ENCODE measurements around the gene UBE2J2. TPM values are rescaled to one million over a fixed set of nuclear protein-coding genes. Genes with fewer than 3 reads are reported as not detected.

Gene UBE2J2
- total and polyA plus RNA-seq, 4 donors = 21.0 to 30.4 (median 25.8) TPM

DNA sequence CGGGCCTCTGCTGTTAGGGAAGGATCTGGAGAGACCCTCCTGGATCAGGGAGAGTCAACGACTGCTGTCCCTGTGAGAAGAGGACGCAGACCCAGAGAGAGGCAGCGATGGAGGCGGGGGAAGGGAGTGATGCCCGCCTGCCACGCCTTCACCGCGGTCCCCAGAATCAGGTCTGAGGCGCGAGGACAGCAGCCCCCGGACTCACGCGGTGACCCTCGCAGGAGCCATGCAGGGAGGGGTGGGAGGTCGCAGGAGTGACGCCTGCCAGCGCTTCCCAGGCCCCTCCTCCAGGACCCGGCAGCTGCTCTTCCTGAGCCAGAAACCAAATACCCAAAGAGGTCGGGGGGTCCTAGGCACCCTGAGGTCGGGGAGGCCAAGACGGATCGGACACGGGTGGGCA is 53.5 kb downstream of the UBE2J2 start:
- Histone ChIP-seq H3K4me3 (ENCODE audit: low read depth in 1 of 3, low read length in 3 of 3) (no peak overlapping the region), H3K36me3 (ENCODE audit: control insufficient read depth in 4 of 4, insufficient read depth in 3 of 4, low read depth in 1 of 4, low read length in 3 of 4) (peaks cover 21 to 71% (median 37%) of the 10 kb centered on the region in 4 donors), H3K9me3 (ENCODE audit: control insufficient read depth in 4 of 4, low read length in 3 of 4) (no peaks in the 10 kb centered on the region), H3K9ac (ENCODE audit: low read depth in 1 of 2, low read length in 2 of 2) (no peak overlapping the region), H3K27me3 (ENCODE audit: control insufficient read depth in 4 of 4, insufficient read depth in 4 of 4, low read length in 3 of 4) (no peaks in the 10 kb centered on the region), H3K27ac (ENCODE audit: low read depth in 1 of 2, low read length in 2 of 2) (no peak overlapping the region), H3K4me1 (ENCODE audit: control insufficient read depth in 4 of 4, insufficient read depth in 4 of 4, low read length in 3 of 4) (peaks cover 0 to 2% (median 0%) of the 10 kb centered on the region in 4 donors)
- TF ChIP-seq TAF1 (conservative IDR thresholded peaks at IDR 0.05) = no peak
- TF ChIP-seq RXRA (IDR thresholded peaks at IDR 0.05) = no peak
- TF ChIP-seq HNF4G (IDR thresholded peaks at IDR 0.05) = no peak
- no peak for TF ChIP-seq FOXA2 (IDR thresholded peaks at IDR 0.05)
- TF ChIP-seq NR2F2 (IDR thresholded peaks at IDR 0.05) = no peak
- TF ChIP-seq, protein P1, sequence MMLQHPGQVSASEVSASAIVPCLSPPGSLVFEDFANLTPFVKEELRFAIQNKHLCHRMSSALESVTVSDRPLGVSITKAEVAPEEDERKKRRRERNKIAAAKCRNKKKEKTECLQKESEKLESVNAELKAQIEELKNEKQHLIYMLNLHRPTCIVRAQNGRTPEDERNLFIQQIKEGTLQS (IDR thresholded peaks at IDR 0.05) = no peak
- no peak for TF ChIP-seq YY1 (IDR thresholded peaks at IDR 0.05)
- TF ChIP-seq HNF4A (conservative IDR thresholded peaks at IDR 0.05) = no peak
- TF ChIP-seq, protein P2, sequence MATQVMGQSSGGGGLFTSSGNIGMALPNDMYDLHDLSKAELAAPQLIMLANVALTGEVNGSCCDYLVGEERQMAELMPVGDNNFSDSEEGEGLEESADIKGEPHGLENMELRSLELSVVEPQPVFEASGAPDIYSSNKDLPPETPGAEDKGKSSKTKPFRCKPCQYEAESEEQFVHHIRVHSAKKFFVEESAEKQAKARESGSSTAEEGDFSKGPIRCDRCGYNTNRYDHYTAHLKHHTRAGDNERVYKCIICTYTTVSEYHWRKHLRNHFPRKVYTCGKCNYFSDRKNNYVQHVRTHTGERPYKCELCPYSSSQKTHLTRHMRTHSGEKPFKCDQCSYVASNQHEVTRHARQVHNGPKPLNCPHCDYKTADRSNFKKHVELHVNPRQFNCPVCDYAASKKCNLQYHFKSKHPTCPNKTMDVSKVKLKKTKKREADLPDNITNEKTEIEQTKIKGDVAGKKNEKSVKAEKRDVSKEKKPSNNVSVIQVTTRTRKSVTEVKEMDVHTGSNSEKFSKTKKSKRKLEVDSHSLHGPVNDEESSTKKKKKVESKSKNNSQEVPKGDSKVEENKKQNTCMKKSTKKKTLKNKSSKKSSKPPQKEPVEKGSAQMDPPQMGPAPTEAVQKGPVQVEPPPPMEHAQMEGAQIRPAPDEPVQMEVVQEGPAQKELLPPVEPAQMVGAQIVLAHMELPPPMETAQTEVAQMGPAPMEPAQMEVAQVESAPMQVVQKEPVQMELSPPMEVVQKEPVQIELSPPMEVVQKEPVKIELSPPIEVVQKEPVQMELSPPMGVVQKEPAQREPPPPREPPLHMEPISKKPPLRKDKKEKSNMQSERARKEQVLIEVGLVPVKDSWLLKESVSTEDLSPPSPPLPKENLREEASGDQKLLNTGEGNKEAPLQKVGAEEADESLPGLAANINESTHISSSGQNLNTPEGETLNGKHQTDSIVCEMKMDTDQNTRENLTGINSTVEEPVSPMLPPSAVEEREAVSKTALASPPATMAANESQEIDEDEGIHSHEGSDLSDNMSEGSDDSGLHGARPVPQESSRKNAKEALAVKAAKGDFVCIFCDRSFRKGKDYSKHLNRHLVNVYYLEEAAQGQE (IDR thresholded peaks at IDR 0.05) = no peak
- TF ChIP-seq GABPA (IDR thresholded peaks at IDR 0.05 in 1 of 2, conservative IDR thresholded peaks at IDR 0.05 in 1 of 2) = no peak
- no peak for TF ChIP-seq SP1 (IDR thresholded peaks at IDR 0.05)
- TF ChIP-seq EGR1 (IDR thresholded peaks at IDR 0.05; ENCODE audit: low read depth in 2 of 2) = no peak
- no peak for TF ChIP-seq FOXA1 (IDR thresholded peaks at IDR 0.05)
- TF ChIP-seq, protein P3, sequence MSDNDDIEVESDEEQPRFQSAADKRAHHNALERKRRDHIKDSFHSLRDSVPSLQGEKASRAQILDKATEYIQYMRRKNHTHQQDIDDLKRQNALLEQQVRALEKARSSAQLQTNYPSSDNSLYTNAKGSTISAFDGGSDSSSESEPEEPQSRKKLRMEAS (IDR thresholded peaks at IDR 0.05) = no peak
- TF ChIP-seq JUND (IDR thresholded peaks at IDR 0.05) = no peak
- WGBS = 94% methylated on average over 24 of the region's 24 CpGs
- DNase-seq (ENCODE audit: low spot score) = no peak

DNA sequence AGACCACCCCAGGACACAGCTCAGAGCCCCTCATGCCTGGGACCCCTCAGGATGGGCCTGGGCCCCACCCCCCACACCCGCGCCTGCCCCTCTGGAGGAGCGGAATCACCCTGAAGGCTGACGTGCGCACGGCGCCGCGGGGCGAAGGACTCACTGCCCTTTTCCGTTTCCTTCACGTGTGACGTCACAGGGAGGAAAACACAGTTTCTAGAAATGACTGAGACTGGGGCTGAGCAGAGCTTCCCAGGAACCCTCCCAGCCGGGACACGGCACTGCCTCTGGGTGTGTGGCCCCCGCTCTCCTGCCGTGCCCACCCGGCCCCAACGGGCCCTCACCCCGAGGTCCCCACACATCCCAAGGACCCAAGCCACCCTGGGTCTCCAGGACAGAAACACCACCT is 54.3 kb downstream of the UBE2J2 start:
- H3K9ac ChIP-seq (ENCODE audit: low read depth in 1 of 2, low read length in 2 of 2) = no peak overlapping the region
- peaks cover 21 to 69% (median 32%) of the 10 kb centered on the region in 4 donors for H3K36me3 ChIP-seq (ENCODE audit: control insufficient read depth in 4 of 4, insufficient read depth in 3 of 4, low read depth in 1 of 4, low read length in 3 of 4)
- H3K4me1 ChIP-seq (ENCODE audit: control insufficient read depth in 4 of 4, insufficient read depth in 4 of 4, low read length in 3 of 4) = peaks cover 0 to 5% (median 0%) of the 10 kb centered on the region in 4 donors
- H3K27ac ChIP-seq (ENCODE audit: low read depth in 1 of 2, low read length in 2 of 2) = no peak overlapping the region
- no peak for DNase-seq (ENCODE audit: low spot score)
- WGBS = 95% methylated on average over 20 of the region's 20 CpGs
- no peaks in the 10 kb centered on the region for H3K9me3 ChIP-seq (ENCODE audit: control insufficient read depth in 4 of 4, low read length in 3 of 4)
- TF ChIP-seq, protein P4, sequence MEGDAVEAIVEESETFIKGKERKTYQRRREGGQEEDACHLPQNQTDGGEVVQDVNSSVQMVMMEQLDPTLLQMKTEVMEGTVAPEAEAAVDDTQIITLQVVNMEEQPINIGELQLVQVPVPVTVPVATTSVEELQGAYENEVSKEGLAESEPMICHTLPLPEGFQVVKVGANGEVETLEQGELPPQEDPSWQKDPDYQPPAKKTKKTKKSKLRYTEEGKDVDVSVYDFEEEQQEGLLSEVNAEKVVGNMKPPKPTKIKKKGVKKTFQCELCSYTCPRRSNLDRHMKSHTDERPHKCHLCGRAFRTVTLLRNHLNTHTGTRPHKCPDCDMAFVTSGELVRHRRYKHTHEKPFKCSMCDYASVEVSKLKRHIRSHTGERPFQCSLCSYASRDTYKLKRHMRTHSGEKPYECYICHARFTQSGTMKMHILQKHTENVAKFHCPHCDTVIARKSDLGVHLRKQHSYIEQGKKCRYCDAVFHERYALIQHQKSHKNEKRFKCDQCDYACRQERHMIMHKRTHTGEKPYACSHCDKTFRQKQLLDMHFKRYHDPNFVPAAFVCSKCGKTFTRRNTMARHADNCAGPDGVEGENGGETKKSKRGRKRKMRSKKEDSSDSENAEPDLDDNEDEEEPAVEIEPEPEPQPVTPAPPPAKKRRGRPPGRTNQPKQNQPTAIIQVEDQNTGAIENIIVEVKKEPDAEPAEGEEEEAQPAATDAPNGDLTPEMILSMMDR (IDR thresholded peaks at IDR 0.05; ENCODE audit: low read depth, low read length, missing input control) = no peak
- TF ChIP-seq FOXA2 (IDR thresholded peaks at IDR 0.05) (no peak), SP1 (IDR thresholded peaks at IDR 0.05) (no peak), GABPA (IDR thresholded peaks at IDR 0.05 in 1 of 2, conservative IDR thresholded peaks at IDR 0.05 in 1 of 2) (no peak), EGR1 (IDR thresholded peaks at IDR 0.05; ENCODE audit: low read depth in 2 of 2) (no peak), TAF1 (conservative IDR thresholded peaks at IDR 0.05) (no peak), RXRA (IDR thresholded peaks at IDR 0.05) (no peak), YY1 (IDR thresholded peaks at IDR 0.05) (no peak), HNF4G (IDR thresholded peaks at IDR 0.05) (no peak), NR2F2 (IDR thresholded peaks at IDR 0.05) (no peak), FOXA1 (IDR thresholded peaks at IDR 0.05) (no peak), HNF4A (conservative IDR thresholded peaks at IDR 0.05) (no peak), RAD21 (IDR thresholded peaks at IDR 0.05) (no peak), JUND (IDR thresholded peaks at IDR 0.05) (no peak)
- TF ChIP-seq, protein P2 (IDR thresholded peaks at IDR 0.05) = no peak
- TF ChIP-seq, protein P5, sequence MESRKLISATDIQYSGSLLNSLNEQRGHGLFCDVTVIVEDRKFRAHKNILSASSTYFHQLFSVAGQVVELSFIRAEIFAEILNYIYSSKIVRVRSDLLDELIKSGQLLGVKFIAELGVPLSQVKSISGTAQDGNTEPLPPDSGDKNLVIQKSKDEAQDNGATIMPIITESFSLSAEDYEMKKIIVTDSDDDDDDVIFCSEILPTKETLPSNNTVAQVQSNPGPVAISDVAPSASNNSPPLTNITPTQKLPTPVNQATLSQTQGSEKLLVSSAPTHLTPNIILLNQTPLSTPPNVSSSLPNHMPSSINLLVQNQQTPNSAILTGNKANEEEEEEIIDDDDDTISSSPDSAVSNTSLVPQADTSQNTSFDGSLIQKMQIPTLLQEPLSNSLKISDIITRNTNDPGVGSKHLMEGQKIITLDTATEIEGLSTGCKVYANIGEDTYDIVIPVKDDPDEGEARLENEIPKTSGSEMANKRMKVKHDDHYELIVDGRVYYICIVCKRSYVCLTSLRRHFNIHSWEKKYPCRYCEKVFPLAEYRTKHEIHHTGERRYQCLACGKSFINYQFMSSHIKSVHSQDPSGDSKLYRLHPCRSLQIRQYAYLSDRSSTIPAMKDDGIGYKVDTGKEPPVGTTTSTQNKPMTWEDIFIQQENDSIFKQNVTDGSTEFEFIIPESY (IDR thresholded peaks at IDR 0.05) = no peak
- TF ChIP-seq, protein P3 (IDR thresholded peaks at IDR 0.05) = no peak
- TF ChIP-seq, protein P1 (IDR thresholded peaks at IDR 0.05) = no peak
- H3K27me3 ChIP-seq (ENCODE audit: control insufficient read depth in 4 of 4, insufficient read depth in 4 of 4, low read length in 3 of 4) = no peaks in the 10 kb centered on the region
- no peak overlapping the region for H3K4me3 ChIP-seq (ENCODE audit: low read depth in 1 of 3, low read length in 3 of 3)
